Measurements from ENCODE around the gene PARVB. TPM values are rescaled to one million over a fixed set of nuclear protein-coding genes. Genes with fewer than 3 reads are reported as not detected.

PARVB gene
- polyA plus RNA-seq, 1 donor (not counting 4 experiments of a cell fraction or from before 2014, with no cell fraction given) = 10.5 TPM

DNA sequence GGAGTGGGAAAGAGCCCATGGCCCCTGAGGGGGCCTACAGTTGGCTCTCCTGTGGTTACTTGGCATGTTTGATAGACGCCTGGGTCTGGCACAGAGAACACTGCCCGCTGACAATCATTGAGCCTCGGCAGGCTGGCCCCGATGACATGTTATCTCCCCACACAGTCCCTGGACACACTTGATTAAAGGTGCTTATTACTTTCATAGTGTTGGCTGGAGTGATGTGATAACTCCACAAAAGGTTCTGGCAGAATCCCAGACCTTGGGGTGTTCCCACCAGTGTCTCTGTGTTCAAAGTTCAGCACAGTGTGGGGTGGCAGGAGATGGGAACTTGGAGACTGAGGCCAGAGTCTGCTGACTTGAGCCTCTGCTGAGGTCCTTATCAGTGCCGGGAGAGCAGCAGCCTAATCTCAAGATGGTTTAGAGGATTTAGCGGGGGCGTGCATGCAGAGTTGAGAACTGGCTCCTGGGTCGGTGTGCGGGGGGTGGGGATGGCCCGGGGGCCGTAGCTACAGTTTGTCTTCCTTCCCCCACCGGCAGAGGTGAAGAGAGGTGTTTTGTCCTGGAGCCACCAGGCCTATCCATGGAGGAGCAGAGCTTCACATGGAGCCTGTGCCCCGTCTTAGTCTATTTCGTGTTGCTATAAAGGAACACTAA is 22.5 kb downstream of the PARVB start:
- Histone ChIP-seq H3K4me2 (ENCODE audit: control insufficient read depth, extremely low read depth, insufficient read depth, low read depth, low read length) (no peak overlapping the region), H3K9me3 (ENCODE audit: control insufficient read depth, low read depth, low read length) (no peaks in the 10 kb centered on the region), H3K9ac (ENCODE audit: control insufficient read depth, extremely low read depth, insufficient read depth, low read length) (no peak overlapping the region), H3K9me1 (ENCODE audit: control insufficient read depth, extremely low read depth, insufficient read depth, low read length) (no peaks in the 10 kb centered on the region), H3K4me3 (ENCODE audit: control insufficient read depth in 2 of 3, extremely low read depth in 1 of 3, insufficient read depth in 2 of 3, low read depth in 1 of 3, low read length in 3 of 3) (no peak overlapping the region), H3K27ac (ENCODE audit: control insufficient read depth, insufficient read depth, low read length) (no peak overlapping the region), H3K79me2 (ENCODE audit: control insufficient read depth, insufficient read depth, low read length) (no peaks in the 10 kb centered on the region), H3K27me3 (ENCODE audit: control insufficient read depth, extremely low read depth, insufficient read depth, low read length) (no peaks in the 10 kb centered on the region), H4K20me1 (ENCODE audit: control insufficient read depth, extremely low read depth, insufficient read depth, low read length) (no peaks in the 10 kb centered on the region), H3K4me1 (ENCODE audit: control insufficient read depth, extremely low read depth, insufficient read depth, low read length) (no peaks in the 10 kb centered on the region), H2AFZ (ENCODE audit: control insufficient read depth, low read length) (no peak overlapping the region), H3K36me3 (ENCODE audit: control insufficient read depth in 2 of 2, extremely low read depth in 1 of 2, insufficient read depth in 2 of 2, low read length in 2 of 2) (no peaks in the 10 kb centered on the region)
- TF ChIP-seq EZH2 (IDR thresholded peaks at IDR 0.05; ENCODE audit: low read length) = no peak
- TF ChIP-seq, protein P1, sequence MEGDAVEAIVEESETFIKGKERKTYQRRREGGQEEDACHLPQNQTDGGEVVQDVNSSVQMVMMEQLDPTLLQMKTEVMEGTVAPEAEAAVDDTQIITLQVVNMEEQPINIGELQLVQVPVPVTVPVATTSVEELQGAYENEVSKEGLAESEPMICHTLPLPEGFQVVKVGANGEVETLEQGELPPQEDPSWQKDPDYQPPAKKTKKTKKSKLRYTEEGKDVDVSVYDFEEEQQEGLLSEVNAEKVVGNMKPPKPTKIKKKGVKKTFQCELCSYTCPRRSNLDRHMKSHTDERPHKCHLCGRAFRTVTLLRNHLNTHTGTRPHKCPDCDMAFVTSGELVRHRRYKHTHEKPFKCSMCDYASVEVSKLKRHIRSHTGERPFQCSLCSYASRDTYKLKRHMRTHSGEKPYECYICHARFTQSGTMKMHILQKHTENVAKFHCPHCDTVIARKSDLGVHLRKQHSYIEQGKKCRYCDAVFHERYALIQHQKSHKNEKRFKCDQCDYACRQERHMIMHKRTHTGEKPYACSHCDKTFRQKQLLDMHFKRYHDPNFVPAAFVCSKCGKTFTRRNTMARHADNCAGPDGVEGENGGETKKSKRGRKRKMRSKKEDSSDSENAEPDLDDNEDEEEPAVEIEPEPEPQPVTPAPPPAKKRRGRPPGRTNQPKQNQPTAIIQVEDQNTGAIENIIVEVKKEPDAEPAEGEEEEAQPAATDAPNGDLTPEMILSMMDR (optimal IDR thresholded peaks at IDR 0.05 in 1 of 3, IDR thresholded peaks at IDR 0.05 in 1 of 3, conservative IDR thresholded peaks at IDR 0.05 in 1 of 3; ENCODE audit: extremely low read depth in 1 of 3, insufficient read depth in 2 of 3, low read length in 3 of 3) = no peak
- dilution Hi-C loops (cut with MboI; ENCODE audit: extremely low pct_ligation_motif_present, low sequenced_read_pairs) = no loop called here
- no peak for DNase-seq (ENCODE audit: low read depth, low spot score)
- no peak for FAIRE-seq

- Histone ChIP-seq H3K79me2 (ENCODE audit: control insufficient read depth, insufficient read depth, low read length) (no peaks in the 10 kb centered on the region), H3K9me1 (ENCODE audit: control insufficient read depth, extremely low read depth, insufficient read depth, low read length) (no peaks in the 10 kb centered on the region), H3K4me3 (ENCODE audit: control insufficient read depth in 2 of 3, extremely low read depth in 1 of 3, insufficient read depth in 2 of 3, low read depth in 1 of 3, low read length in 3 of 3) (no peak overlapping the region), H3K36me3 (ENCODE audit: control insufficient read depth in 2 of 2, extremely low read depth in 1 of 2, insufficient read depth in 2 of 2, low read length in 2 of 2) (no peaks in the 10 kb centered on the region), H3K27ac (ENCODE audit: control insufficient read depth, insufficient read depth, low read length) (no peak overlapping the region), H2AFZ (ENCODE audit: control insufficient read depth, low read length) (no peak overlapping the region), H3K27me3 (ENCODE audit: control insufficient read depth, extremely low read depth, insufficient read depth, low read length) (no peaks in the 10 kb centered on the region), H3K4me1 (ENCODE audit: control insufficient read depth, extremely low read depth, insufficient read depth, low read length) (no peaks in the 10 kb centered on the region), H3K4me2 (ENCODE audit: control insufficient read depth, extremely low read depth, insufficient read depth, low read depth, low read length) (no peak overlapping the region), H3K9ac (ENCODE audit: control insufficient read depth, extremely low read depth, insufficient read depth, low read length) (no peak overlapping the region), H3K9me3 (ENCODE audit: control insufficient read depth, low read depth, low read length) (no peaks in the 10 kb centered on the region), H4K20me1 (ENCODE audit: control insufficient read depth, extremely low read depth, insufficient read depth, low read length) (no peaks in the 10 kb centered on the region)
- DNase-seq (ENCODE audit: low read depth, low spot score) (no peak), FAIRE-seq (no peak)
- TF ChIP-seq EZH2 (IDR thresholded peaks at IDR 0.05; ENCODE audit: low read length) = no peak
- TF ChIP-seq, protein P1 (optimal IDR thresholded peaks at IDR 0.05 in 1 of 3, IDR thresholded peaks at IDR 0.05 in 1 of 3, conservative IDR thresholded peaks at IDR 0.05 in 1 of 3; ENCODE audit: extremely low read depth in 1 of 3, insufficient read depth in 2 of 3, low read length in 3 of 3) = no peak
- dilution Hi-C loops (cut with MboI; ENCODE audit: extremely low pct_ligation_motif_present, low sequenced_read_pairs) = no loop called here
Observed at GRCh38 chr22:44047891-44048301, 23.8 kb downstream of the PARVB start.
